ENCODE measurements around the gene CACNA2D3.

The CACNA2D3 gene

GRCh38 chr3:55089211-55089610 is 966.9 kb downstream of the CACNA2D3 start:
- DNase-seq (ENCODE audit: low read depth) = no peak

GRCh38 chr3:55090291-55090690 is 967.9 kb downstream of the CACNA2D3 start:
- DNase-seq (ENCODE audit: low read depth) = no peak

GRCh38 chr3:55090746-55091145 is 968.4 kb downstream of the CACNA2D3 start:
- DNase-seq (ENCODE audit: low read depth) = no peak

- DNase-seq (ENCODE audit: low read depth) = peak; percentile 37
These were observed 969.3 kb downstream of the CACNA2D3 start for GRCh38 chr3:55091381-55092225.

- no peak for DNase-seq (ENCODE audit: low read depth)
These were observed 972.3 kb downstream of the CACNA2D3 start for GRCh38 chr3:55094676-55095075.

- peak; percentile 34 for DNase-seq (ENCODE audit: low read depth)
These were observed 975.1 kb downstream of the CACNA2D3 start for GRCh38 chr3:55097441-55097840.

GRCh38 chr3:55105647-55106046 is 983.3 kb downstream of the CACNA2D3 start:
- no peak for DNase-seq (ENCODE audit: low read depth)

GRCh38 chr3:55107187-55107586 is 984.8 kb downstream of the CACNA2D3 start:
- DNase-seq (ENCODE audit: low read depth) = no peak

- peak; percentile 25 for DNase-seq (ENCODE audit: low read depth)
These were observed 989.6 kb downstream of the CACNA2D3 start for GRCh38 chr3:55111906-55112305.

- no peak for DNase-seq (ENCODE audit: low read depth)
These were observed 996.1 kb downstream of the CACNA2D3 start for GRCh38 chr3:55118451-55118850.

- DNase-seq (ENCODE audit: low read depth) = no peak
These were observed 996.9 kb downstream of the CACNA2D3 start for GRCh38 chr3:55119268-55119667.

- DNase-seq (ENCODE audit: low read depth) = no peak
These were observed 1000.0 kb downstream of the CACNA2D3 start for GRCh38 chr3:55122312-55122711.
